PC-9 (cell line): ENCODE data around the gene ATN1. TPM values are rescaled to one million over a fixed set of nuclear protein-coding genes. Genes with fewer than 3 reads are reported as not detected.

Experiments
- BruUV-seq: library from RNA; stranded (reverse); fragments of 400-500 nt; replicated peaks from 2 replicates; lab custom pipeline; 2021; lab: Mats Ljungman, UMichigan
- CTCF ChIA-PET: fragments of 300-600 bp; sonication (Branson Sonifier 250); formaldehyde crosslinking; loops from one replicate; lab custom pipeline; 2022; ENCODE audit warnings: antibody characterized with exemption; lab: Charles Lee
- POLR2A ChIA-PET: fragments of 300-600 bp; sonication (Branson Sonifier 250); formaldehyde crosslinking; loops from one replicate; lab custom pipeline; 2022; ENCODE audit warnings: antibody characterized with exemption; ENCODE audit not compliant: unreplicated experiment; lab: Charles Lee
- DNase-seq, 2 experiments: peaks; one replicate each; pipeline versions ENCODE4 v3.0.0 to v3.0.0-alpha.2; 2015 to 2022; ENCODE audit warnings: mixed read lengths in 1 of 2
- H2AFZ ChIP-seq: fragments of 200-600 bp; sonication (generic); 2 replicates; pipeline ENCODE4 v1.8.1; 2017; ENCODE audit warnings: antibody characterized with exemption
- H3F3A ChIP-seq: fragments of 200-600 bp; sonication (generic); 2 replicates; pipeline ENCODE4 v1.8.1; 2017; ENCODE audit warnings: antibody characterized with exemption, mild to moderate bottlenecking, low read depth; ENCODE audit not compliant: insufficient read depth
- H3K27ac ChIP-seq: fragments of 200-600 bp; sonication (generic); 2 replicates; pipeline ENCODE4 v1.6.1; 2016; ENCODE audit warnings: mixed run types
- H3K27me3 ChIP-seq: fragments of 200-600 bp; sonication (generic); 2 replicates; pipeline ENCODE4 v1.6.1; 2016; ENCODE audit warnings: low read depth, mixed run types; ENCODE audit not compliant: insufficient read depth
- H3K36me3 ChIP-seq: fragments of 200-600 bp; sonication (generic); 2 replicates; pipeline ENCODE4 v1.6.1; 2016; ENCODE audit warnings: low read depth, mixed run types
- H3K4me1 ChIP-seq: fragments of 200-600 bp; sonication (generic); replicated peaks from 2 replicates; pipeline ENCODE4 v1.6.1; 2016; ENCODE audit warnings: mixed run types; ENCODE audit not compliant: insufficient read depth
- H3K4me2 ChIP-seq: fragments of 200-600 bp; sonication (generic); 2 replicates; pipeline ENCODE4 v1.6.1; 2017; ENCODE audit warnings: mixed run types
- H3K4me3 ChIP-seq: fragments of 200-600 bp; sonication (generic); 2 replicates; pipeline ENCODE4 v1.6.1; 2016; ENCODE audit warnings: mixed run types
- H3K79me2 ChIP-seq: fragments of 200-600 bp; sonication (generic); 2 replicates; pipeline ENCODE4 v1.6.1; 2017; ENCODE audit warnings: low read depth, mixed run types
- H3K9me2 ChIP-seq: fragments of 200-600 bp; sonication (generic); 2 replicates; pipeline ENCODE4 v1.8.1; 2017; ENCODE audit warnings: mild to moderate bottlenecking; ENCODE audit not compliant: insufficient read depth
- H3K9me3 ChIP-seq: fragments of 200-600 bp; sonication (generic); 2 replicates; pipeline ENCODE4 v1.8.1; 2016; ENCODE audit warnings: low read depth; ENCODE audit not compliant: insufficient read depth
- H4K20me1 ChIP-seq: fragments of 200-600 bp; sonication (generic); 2 replicates; pipeline ENCODE4 v1.8.1; 2017; ENCODE audit not compliant: insufficient read depth
- EZH2 ChIP-seq: fragments of 200-600 bp; sonication (generic); IDR thresholded peaks from 2 replicates; pipeline ENCODE4 v1.8.0; 2017; ENCODE audit warnings: antibody characterized with exemption, low read depth
- intact Hi-C: fragments of 100-400 bp; cut with micrococcal nuclease; formaldehyde crosslinking; loops from one replicate; pipeline ENCODE4 v1.10.0; 2022; ENCODE audit not compliant: unreplicated experiment
- total RNA-seq: library from RNA; stranded (reverse); gene quantifications from 2 replicates; pipeline ENCODE4 v1.2.3, GENCODE V29; 2021
- TF ChIP-seq, protein P1 (sequence below): fragments of 200-600 bp; sonication (generic); conservative IDR thresholded peaks from 2 replicates; pipeline ENCODE4 v1.6.1; 2017; ENCODE audit warnings: mixed run types, antibody characterized with exemption, mild to moderate bottlenecking, moderate library complexity

ATN1 gene
- total RNA-seq, 1 experiment from 2014 or later: 158 TPM

DNA sequence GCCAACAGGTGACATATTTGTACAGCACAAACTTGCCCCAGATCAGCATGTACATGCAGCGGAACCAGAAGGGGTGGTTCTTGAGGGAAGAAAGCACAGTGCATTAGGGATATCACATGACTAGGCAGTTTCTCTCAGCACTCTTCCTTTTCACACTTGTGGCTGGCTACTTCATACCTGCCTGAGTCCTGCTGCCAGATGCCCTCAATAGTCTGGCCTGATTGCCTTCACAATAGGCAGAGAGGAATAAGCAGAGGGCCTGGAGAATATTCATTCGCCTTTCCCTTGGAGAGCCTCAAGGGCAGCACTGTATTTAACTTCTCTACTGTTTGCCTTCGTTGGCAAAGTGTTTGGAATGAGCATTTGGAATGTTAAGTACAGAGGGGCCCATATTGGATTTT is 50.9 kb downstream of the ATN1 start:
- Histone ChIP-seq H3K9me3 (no peaks in the 10 kb centered on the region), H3K36me3 (peaks cover 42% of the 10 kb centered on the region), H4K20me1 (peaks cover 3% of the 10 kb centered on the region; the same call in 1 of the 2 replicates), H3K27ac (peak overlapping the region; percentile 31), H3K4me1 (peaks cover 13% of the 10 kb centered on the region), H3F3A (peaks cover 76% of the 10 kb centered on the region), H3K79me2 (no peaks in the 10 kb centered on the region), H2AFZ (no peak overlapping the region), H3K27me3 (no peaks in the 10 kb centered on the region), H3K4me3 (no peak overlapping the region), H3K9me2 (no peaks in the 10 kb centered on the region), H3K4me2 (no peak overlapping the region)
- POLR2A ChIA-PET: interaction anchor here (0.6 to 0.7 kb wide), 2 partner anchors 90 to 130 kb away, joined by 3 to 5 read pairs; no protein-coding TSS in a partner anchor
- DNase-seq: no peak
- CTCF ChIA-PET: no interaction called here
- intact Hi-C loops: no loop called here
- no TSS peak for BruUV-seq
- TF ChIP-seq, protein P1, sequence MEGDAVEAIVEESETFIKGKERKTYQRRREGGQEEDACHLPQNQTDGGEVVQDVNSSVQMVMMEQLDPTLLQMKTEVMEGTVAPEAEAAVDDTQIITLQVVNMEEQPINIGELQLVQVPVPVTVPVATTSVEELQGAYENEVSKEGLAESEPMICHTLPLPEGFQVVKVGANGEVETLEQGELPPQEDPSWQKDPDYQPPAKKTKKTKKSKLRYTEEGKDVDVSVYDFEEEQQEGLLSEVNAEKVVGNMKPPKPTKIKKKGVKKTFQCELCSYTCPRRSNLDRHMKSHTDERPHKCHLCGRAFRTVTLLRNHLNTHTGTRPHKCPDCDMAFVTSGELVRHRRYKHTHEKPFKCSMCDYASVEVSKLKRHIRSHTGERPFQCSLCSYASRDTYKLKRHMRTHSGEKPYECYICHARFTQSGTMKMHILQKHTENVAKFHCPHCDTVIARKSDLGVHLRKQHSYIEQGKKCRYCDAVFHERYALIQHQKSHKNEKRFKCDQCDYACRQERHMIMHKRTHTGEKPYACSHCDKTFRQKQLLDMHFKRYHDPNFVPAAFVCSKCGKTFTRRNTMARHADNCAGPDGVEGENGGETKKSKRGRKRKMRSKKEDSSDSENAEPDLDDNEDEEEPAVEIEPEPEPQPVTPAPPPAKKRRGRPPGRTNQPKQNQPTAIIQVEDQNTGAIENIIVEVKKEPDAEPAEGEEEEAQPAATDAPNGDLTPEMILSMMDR: no peak
- TF ChIP-seq EZH2: no peak

DNA sequence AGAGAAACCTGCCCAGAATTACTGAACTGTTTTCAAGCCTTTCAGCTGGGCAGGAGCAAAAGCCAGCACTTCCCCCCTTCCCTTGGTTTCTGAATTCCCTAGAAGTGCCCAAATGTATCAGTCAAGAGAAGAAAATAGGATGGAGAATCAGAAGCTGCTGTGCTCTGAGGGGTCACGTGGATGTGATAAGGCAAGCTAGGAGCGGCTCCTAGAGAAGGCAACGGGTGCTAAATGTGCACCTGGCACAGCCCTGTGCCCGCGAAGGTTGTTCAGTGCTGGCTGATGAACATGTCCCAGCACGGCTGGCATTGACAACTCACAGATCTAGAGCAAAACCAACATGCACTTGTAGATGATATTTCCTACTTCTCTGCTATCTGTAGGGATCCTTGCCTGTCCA is 51.3 kb downstream of the ATN1 start:
- intact Hi-C loops: no loop called here
- H3K9me2 ChIP-seq: no peaks in the 10 kb centered on the region
- DNase-seq: no peak
- no peaks in the 10 kb centered on the region for H3K9me3 ChIP-seq
- H3F3A ChIP-seq: peaks cover 76% of the 10 kb centered on the region
- peaks cover 42% of the 10 kb centered on the region for H3K36me3 ChIP-seq
- ChIA-PET CTCF (no interaction called here), POLR2A (no interaction called here)
- peaks cover under 1% of the 10 kb centered on the region; the same call in 1 of the 2 replicates for H4K20me1 ChIP-seq
- no peak overlapping the region for H3K4me2 ChIP-seq
- H3K27me3 ChIP-seq: no peaks in the 10 kb centered on the region
- no peak overlapping the region for H2AFZ ChIP-seq
- BruUV-seq: no TSS peak
- TF ChIP-seq, protein P1: no peak
- no peak for TF ChIP-seq EZH2
- peak overlapping the region; percentile 31 for H3K27ac ChIP-seq
- H3K79me2 ChIP-seq: no peaks in the 10 kb centered on the region
- peaks cover 13% of the 10 kb centered on the region for H3K4me1 ChIP-seq
- no peak overlapping the region for H3K4me3 ChIP-seq

DNA sequence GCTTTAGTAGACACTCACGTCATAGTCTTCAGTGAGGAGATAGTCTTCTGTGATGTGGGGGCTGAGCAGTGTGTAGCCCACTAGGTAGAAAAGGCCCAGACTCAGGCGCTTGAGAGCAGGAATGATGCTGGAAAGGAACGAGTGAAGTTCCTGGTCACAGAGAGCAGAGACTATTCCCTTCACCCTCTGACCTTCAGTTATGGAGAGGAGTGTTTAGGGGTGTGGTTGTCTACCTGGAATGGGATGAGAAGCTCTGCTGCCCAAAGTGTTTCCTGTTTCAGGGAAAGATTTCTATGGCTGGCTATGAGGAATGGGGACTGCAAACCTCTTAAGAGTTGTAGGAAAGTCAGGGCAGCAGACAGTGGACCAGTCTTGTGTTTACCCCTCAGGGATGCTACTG is 51.7 kb downstream of the ATN1 start:
- no peak for DNase-seq
- ChIA-PET CTCF (no interaction called here), POLR2A (no interaction called here)
- no TSS peak for BruUV-seq
- no peaks in the 10 kb centered on the region for H3K27me3 ChIP-seq
- no peaks in the 10 kb centered on the region for H4K20me1 ChIP-seq
- TF ChIP-seq, protein P1: no peak
- TF ChIP-seq EZH2: no peak
- no peak overlapping the region for H2AFZ ChIP-seq
- no peaks in the 10 kb centered on the region for H3K79me2 ChIP-seq
- no peak overlapping the region for H3K27ac ChIP-seq
- intact Hi-C loops: no loop called here
- peaks cover 74% of the 10 kb centered on the region for H3F3A ChIP-seq
- H3K4me1 ChIP-seq: peaks cover 13% of the 10 kb centered on the region
- H3K9me3 ChIP-seq: no peaks in the 10 kb centered on the region
- no peak overlapping the region for H3K4me2 ChIP-seq
- H3K36me3 ChIP-seq: peaks cover 39% of the 10 kb centered on the region
- no peaks in the 10 kb centered on the region for H3K9me2 ChIP-seq
- no peak overlapping the region for H3K4me3 ChIP-seq
